ENCODE results near the gene HEPACAM. TPM values are rescaled to one million over a fixed set of nuclear protein-coding genes. Genes with fewer than 3 reads are reported as not detected.

Gene HEPACAM
- total RNA-seq, 1 experiment from 2014 or later, result not detected

GRCh38 chr11:124879493-124880289 lies 56.2 kb downstream of the HEPACAM start:
- Histone ChIP-seq H3K23ac (ENCODE audit: insufficient read length, low read depth, low read length) (no peak overlapping the region), H3K56ac (ENCODE audit: insufficient read length, low read depth, low read length) (no peak overlapping the region), H3K4me1 (ENCODE audit: insufficient read depth, low read length) (no peaks in the 10 kb centered on the region), H2AFZ (ENCODE audit: low read length) (no peak overlapping the region), H2BK20ac (ENCODE audit: low read depth, low read length, poor library complexity, severe bottlenecking) (no peak overlapping the region), H3K18ac (ENCODE audit: insufficient read length, low read depth, low read length) (no peak overlapping the region), H3K9me3 (ENCODE audit: control insufficient read depth, low read depth, low read length) (no peaks in the 10 kb centered on the region), H3K4ac (ENCODE audit: low read depth, low read length) (no peak overlapping the region), H4K5ac (ENCODE audit: insufficient read length, low read depth, low read length) (no peak overlapping the region), H2AK5ac (ENCODE audit: insufficient read length, low read length) (no peak overlapping the region), H3K27ac (ENCODE audit: insufficient read length, low read depth, low read length) (no peak overlapping the region), H2BK12ac (ENCODE audit: insufficient read length, low read depth, low read length) (no peak overlapping the region), H4K20me1 (ENCODE audit: control insufficient read depth, insufficient read depth, insufficient read length) (no peaks in the 10 kb centered on the region), H2BK120ac (ENCODE audit: low read depth, low read length, poor library complexity, severe bottlenecking) (no peak overlapping the region), H3K9ac (ENCODE audit: extremely low read depth, insufficient read length, low read length) (no peak overlapping the region), H3K4me2 (ENCODE audit: insufficient read depth, insufficient read length, low read length) (no peak overlapping the region), H3K23me2 (ENCODE audit: insufficient read length, low read depth, low read length, poor library complexity, severe bottlenecking) (peaks cover 6% of the 10 kb centered on the region), H4K91ac (ENCODE audit: insufficient read length, low read depth, low read length) (no peak overlapping the region), H3K79me1 (ENCODE audit: insufficient read depth, low read depth, low read length, poor library complexity, severe bottlenecking) (no peaks in the 10 kb centered on the region), H3K14ac (ENCODE audit: insufficient read depth, low read length) (no peak overlapping the region), H3K79me2 (ENCODE audit: insufficient read depth, low read length) (no peaks in the 10 kb centered on the region), H3T11ph (ENCODE audit: low read length) (no peak overlapping the region), H3K27me3 (ENCODE audit: insufficient read depth, low read length) (peaks cover 6% of the 10 kb centered on the region; the same call in 1 of the 2 replicates), H2BK5ac (ENCODE audit: insufficient read length, low read length) (no peak overlapping the region), H2BK15ac (ENCODE audit: low read depth, low read length) (no peak overlapping the region), H4K8ac (replicated peaks; ENCODE audit: insufficient read length, low read depth, low read length) (no peak overlapping the region)
- no CpG with 5 or more reads among the region's 16 CpGs for WGBS (ENCODE audit: extremely low coverage, insufficient read length, low lambda C conversion rate)
- H3K36me3 Mint-ChIP-seq (ENCODE audit: insufficient read depth in 1 of 3, low read depth in 3 of 3), result no peaks in the 10 kb centered on the region; a peak in 1 of 7 replicates
- H3K27ac Mint-ChIP-seq, result peak overlapping the region in 1 of 3 experiments; percentile 68; a peak in 1 of 7 replicates
- peaks cover 0 to 3% of the 10 kb centered on the region in 2 experiments; a peak in 1 of 5 replicates for H3K9me3 Mint-ChIP-seq
- H3K4me3 Mint-ChIP-seq, result no peak overlapping the region
- peak; percentile 9 for DNase-seq
- no peak for TF ChIP-seq CTCF (conservative IDR thresholded peaks at IDR 0.05)
- H3K4me1 Mint-ChIP-seq, result peaks cover 20 to 29% of the 10 kb centered on the region in 2 experiments
- H3K27me3 Mint-ChIP-seq (ENCODE audit: low read depth), result peaks cover 18% of the 10 kb centered on the region

Data from H9 (cell line).